Neural progenitor cell (in vitro differentiated cells): ENCODE measurements around the gene ARHGEF4.

Experiments
- EZH2 ChIP-seq: fragments of 200-600 bp; sonication (generic); IDR thresholded peaks from 2 replicates; pipeline ENCODE4 v1.6.1; 2017; ENCODE audit warnings: antibody characterized with exemption, mild to moderate bottlenecking, moderate library complexity
- TF ChIP-seq, protein P1 (sequence below): fragments of 200-600 bp; sonication (generic); IDR thresholded peaks from 2 replicates; pipeline ENCODE4 v1.5.1; 2017; ENCODE audit warnings: antibody characterized with exemption, mild to moderate bottlenecking

GRCh38 chr2:130871843-130872740, 35.4 kb downstream of the ARHGEF4 start:
- TF ChIP-seq, protein P1, sequence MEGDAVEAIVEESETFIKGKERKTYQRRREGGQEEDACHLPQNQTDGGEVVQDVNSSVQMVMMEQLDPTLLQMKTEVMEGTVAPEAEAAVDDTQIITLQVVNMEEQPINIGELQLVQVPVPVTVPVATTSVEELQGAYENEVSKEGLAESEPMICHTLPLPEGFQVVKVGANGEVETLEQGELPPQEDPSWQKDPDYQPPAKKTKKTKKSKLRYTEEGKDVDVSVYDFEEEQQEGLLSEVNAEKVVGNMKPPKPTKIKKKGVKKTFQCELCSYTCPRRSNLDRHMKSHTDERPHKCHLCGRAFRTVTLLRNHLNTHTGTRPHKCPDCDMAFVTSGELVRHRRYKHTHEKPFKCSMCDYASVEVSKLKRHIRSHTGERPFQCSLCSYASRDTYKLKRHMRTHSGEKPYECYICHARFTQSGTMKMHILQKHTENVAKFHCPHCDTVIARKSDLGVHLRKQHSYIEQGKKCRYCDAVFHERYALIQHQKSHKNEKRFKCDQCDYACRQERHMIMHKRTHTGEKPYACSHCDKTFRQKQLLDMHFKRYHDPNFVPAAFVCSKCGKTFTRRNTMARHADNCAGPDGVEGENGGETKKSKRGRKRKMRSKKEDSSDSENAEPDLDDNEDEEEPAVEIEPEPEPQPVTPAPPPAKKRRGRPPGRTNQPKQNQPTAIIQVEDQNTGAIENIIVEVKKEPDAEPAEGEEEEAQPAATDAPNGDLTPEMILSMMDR: no peak
- TF ChIP-seq EZH2: no peak
